Glomerular visceral epithelial cell (primary cell): ENCODE results near the gene ZNF493.

Experiments
- DNase-seq: peaks from one replicate; pipeline ENCODE4 v3.0.0-alpha.2; 2016; ENCODE audit errors: extremely low spot score

The ZNF493 gene

GRCh38 chr19:21396893-21397572 is at the start of gene ZNF493:
Gene ZNF493, plus strand, starts transcription at chr19:21397133. Its CDS starts 105 bp downstream, at chr19:21397238.
- peak; percentile 73 for DNase-seq

GRCh38 chr19:21352830-21353229 is 44.1 kb upstream of the ZNF493 start:
- DNase-seq, result no peak

- peak; percentile 93 for DNase-seq
Observed at GRCh38 chr19:21358768-21359451, 38.0 kb upstream of the ZNF493 start, which contains the start of gene ZNF738. Gene ZNF738, plus strand, starts transcription at chr19:21359000. Its CDS starts 141 bp downstream, at chr19:21359141.

GRCh38 chr19:21362291-21362690 is 34.6 kb upstream of the ZNF493 start:
- DNase-seq, result no peak

- DNase-seq, result no peak
Observed at GRCh38 chr19:21383980-21384582, 12.9 kb upstream of the ZNF493 start.

GRCh38 chr19:21396121-21396520 is 812 bp upstream of the ZNF493 start:
- no peak for DNase-seq

GRCh38 chr19:21398851-21399250 is 1.9 kb downstream of the ZNF493 start:
- no peak for DNase-seq

- no peak for DNase-seq
Observed at GRCh38 chr19:21402303-21402985, 5.5 kb downstream of the ZNF493 start.

- no peak for DNase-seq
Observed at GRCh38 chr19:21410166-21410565, 13.2 kb downstream of the ZNF493 start.

GRCh38 chr19:21422244-21422643 is 25.3 kb downstream of the ZNF493 start:
- DNase-seq, result no peak

GRCh38 chr19:21423057-21424041 is 26.4 kb downstream of the ZNF493 start:
- no peak for DNase-seq

GRCh38 chr19:21430675-21431074 is 33.7 kb downstream of the ZNF493 start:
- no peak for DNase-seq

GRCh38 chr19:21432590-21432989 is 35.7 kb downstream of the ZNF493 start:
- no peak for DNase-seq

GRCh38 chr19:21434516-21434915 is 37.6 kb downstream of the ZNF493 start:
- DNase-seq, result no peak

GRCh38 chr19:21434967-21435544 is 38.1 kb downstream of the ZNF493 start:
- no peak for DNase-seq

- DNase-seq, result no peak
Observed at GRCh38 chr19:21439201-21439751, 42.3 kb downstream of the ZNF493 start.

GRCh38 chr19:21440321-21440720 is 43.4 kb downstream of the ZNF493 start:
- DNase-seq, result no peak

GRCh38 chr19:21451187-21451586 is 54.3 kb downstream of the ZNF493 start:
- DNase-seq, result no peak

- DNase-seq, result no peak
Observed at GRCh38 chr19:21454901-21455300, 58.0 kb downstream of the ZNF493 start.

- no peak for DNase-seq
Observed at GRCh38 chr19:21460686-21461085, 63.8 kb downstream of the ZNF493 start.
